Activated CD4-positive, alpha-beta T cell treated with anti-CD3 and anti-CD28 coated beads for 1 hour (primary cell): Measurements from ENCODE around the gene OR52M1.
"Not testable (repeated sequence)": the region's sequence is repeated elsewhere in the genome, so short reads cannot be mapped to it uniquely, and the experiment has no call there.

Experiments
- DNase-seq: peaks from one replicate; pipeline ENCODE4 v3.0.0-alpha.2; 2020

The OR52M1 gene

GRCh38 chr11:4544891-4545290 is at the start of gene OR52M1:
Gene OR52M1 (plus strand): TSS chr11:4545191. CDS start chr11:4545191, 0 bp downstream.
- no peak for DNase-seq

- DNase-seq, result no peak
Measured at GRCh38 chr11:4495487-4495886, 49.5 kb upstream of the OR52M1 start.

- DNase-seq, result no peak
Measured at GRCh38 chr11:4495986-4496385, 49.0 kb upstream of the OR52M1 start.

- no peak for DNase-seq
Measured at GRCh38 chr11:4496557-4497248, 48.3 kb upstream of the OR52M1 start.

GRCh38 chr11:4508886-4509285 is 36.1 kb upstream of the OR52M1 start:
- DNase-seq, result no peak

- DNase-seq, result no peak
Measured at GRCh38 chr11:4511282-4512245, 33.4 kb upstream of the OR52M1 start.

- DNase-seq, result no peak
Measured at GRCh38 chr11:4514196-4514595, 30.8 kb upstream of the OR52M1 start.

GRCh38 chr11:4522339-4522738 is 22.7 kb upstream of the OR52M1 start:
- no peak for DNase-seq

GRCh38 chr11:4522752-4523151 is 22.2 kb upstream of the OR52M1 start:
- DNase-seq, result no peak

- DNase-seq, result no peak
Measured at GRCh38 chr11:4523666-4524065, 21.3 kb upstream of the OR52M1 start.

- no peak for DNase-seq
Measured at GRCh38 chr11:4527926-4528325, 17.1 kb upstream of the OR52M1 start.

- DNase-seq, result not testable (repeated sequence)
Measured at GRCh38 chr11:4531686-4532085, 13.3 kb upstream of the OR52M1 start.

GRCh38 chr11:4539603-4540219 is 5.3 kb upstream of the OR52M1 start:
- peak; percentile 15 for DNase-seq

GRCh38 chr11:4541071-4541470 is 3.9 kb upstream of the OR52M1 start:
- no peak for DNase-seq

GRCh38 chr11:4543561-4543960 is 1.4 kb upstream of the OR52M1 start:
- DNase-seq, result no peak

GRCh38 chr11:4546878-4547277 is 1.9 kb downstream of the OR52M1 start:
- DNase-seq, result no peak

- DNase-seq, result no peak
Measured at GRCh38 chr11:4547416-4547815, 2.4 kb downstream of the OR52M1 start.

- no peak for DNase-seq
Measured at GRCh38 chr11:4551346-4551979, 6.5 kb downstream of the OR52M1 start.

- DNase-seq, result no peak
Measured at GRCh38 chr11:4559527-4560440, 14.8 kb downstream of the OR52M1 start.

GRCh38 chr11:4560467-4560866 is 15.5 kb downstream of the OR52M1 start:
- DNase-seq, result no peak

- no peak for DNase-seq
Measured at GRCh38 chr11:4565371-4565770, 20.4 kb downstream of the OR52M1 start.

GRCh38 chr11:4569075-4569474 is 24.1 kb downstream of the OR52M1 start:
- DNase-seq, result no peak
